ENCODE measurements around the gene NAE1.
A peak's percentile ranks its signal among the peaks of the same experiment; 100 is the strongest.
"Not testable (repeated sequence)": the region's sequence is repeated elsewhere in the genome, so short reads cannot be mapped to it uniquely, and the experiment has no call there.

Gene NAE1

DNA sequence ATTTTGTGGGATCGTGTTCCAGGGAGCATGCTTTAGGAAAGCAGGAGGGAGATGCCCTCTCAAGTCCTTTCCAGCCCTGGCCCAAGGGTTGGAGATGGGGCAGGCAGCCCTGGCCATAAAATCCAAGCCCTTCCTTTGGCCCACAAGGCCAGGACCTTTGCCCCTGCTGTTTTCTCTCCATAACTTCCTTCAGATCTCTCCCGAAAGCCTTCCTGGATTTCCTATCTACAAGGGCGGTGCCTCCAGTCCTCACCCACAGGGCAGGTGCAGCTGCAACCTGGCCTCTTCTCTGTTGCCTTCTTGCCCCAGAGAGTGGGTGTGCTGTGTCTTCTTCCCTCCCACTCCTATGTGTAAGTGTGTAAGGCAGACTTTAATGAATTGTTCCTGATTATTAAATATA is 41.1 kb upstream of the NAE1 start:
- no peaks in the 10 kb centered on the region for H3K36me3 ChIP-seq (ENCODE audit: insufficient read depth, low read length)
- H3K9ac ChIP-seq (ENCODE audit: low read depth, low read length), result no peak overlapping the region
- H3K27me3 ChIP-seq (ENCODE audit: insufficient read depth, low read length, poor library complexity), result no peaks in the 10 kb centered on the region
- H3K4me3 ChIP-seq (ENCODE audit: low read depth in 1 of 2, low read length in 2 of 2), result no peak overlapping the region
- H3K4me1 ChIP-seq (ENCODE audit: insufficient read depth, low read length), result peaks cover 33% of the 10 kb centered on the region
- DNase-seq (no peak), ATAC-seq (ENCODE audit: insufficient read depth, low read depth) (no peak)
- no peaks in the 10 kb centered on the region for H4K20me1 ChIP-seq (ENCODE audit: insufficient read depth, low read length)
- H3K9me3 ChIP-seq (ENCODE audit: insufficient read depth, low read length, severe bottlenecking), result no peaks in the 10 kb centered on the region
- no peak overlapping the region for H2AFZ ChIP-seq (ENCODE audit: low read depth, low read length)
- no peak overlapping the region for H3K27ac ChIP-seq (ENCODE audit: low read length)
- TF ChIP-seq, protein P1, sequence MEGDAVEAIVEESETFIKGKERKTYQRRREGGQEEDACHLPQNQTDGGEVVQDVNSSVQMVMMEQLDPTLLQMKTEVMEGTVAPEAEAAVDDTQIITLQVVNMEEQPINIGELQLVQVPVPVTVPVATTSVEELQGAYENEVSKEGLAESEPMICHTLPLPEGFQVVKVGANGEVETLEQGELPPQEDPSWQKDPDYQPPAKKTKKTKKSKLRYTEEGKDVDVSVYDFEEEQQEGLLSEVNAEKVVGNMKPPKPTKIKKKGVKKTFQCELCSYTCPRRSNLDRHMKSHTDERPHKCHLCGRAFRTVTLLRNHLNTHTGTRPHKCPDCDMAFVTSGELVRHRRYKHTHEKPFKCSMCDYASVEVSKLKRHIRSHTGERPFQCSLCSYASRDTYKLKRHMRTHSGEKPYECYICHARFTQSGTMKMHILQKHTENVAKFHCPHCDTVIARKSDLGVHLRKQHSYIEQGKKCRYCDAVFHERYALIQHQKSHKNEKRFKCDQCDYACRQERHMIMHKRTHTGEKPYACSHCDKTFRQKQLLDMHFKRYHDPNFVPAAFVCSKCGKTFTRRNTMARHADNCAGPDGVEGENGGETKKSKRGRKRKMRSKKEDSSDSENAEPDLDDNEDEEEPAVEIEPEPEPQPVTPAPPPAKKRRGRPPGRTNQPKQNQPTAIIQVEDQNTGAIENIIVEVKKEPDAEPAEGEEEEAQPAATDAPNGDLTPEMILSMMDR (IDR thresholded peaks at IDR 0.05; ENCODE audit: borderline replicate concordance, extremely low read depth, low read length, poor library complexity, severe bottlenecking), result no peak
- TF ChIP-seq EZH2 (IDR thresholded peaks at IDR 0.05; ENCODE audit: borderline replicate concordance, low read depth, low read length, severe bottlenecking), result no peak
- H3K79me2 ChIP-seq (ENCODE audit: insufficient read depth, low read length), result no peaks in the 10 kb centered on the region
- H3K4me2 ChIP-seq (ENCODE audit: insufficient read depth, low read length), result peak overlapping the region; percentile 70; the same call in 1 of the 2 replicates

DNA sequence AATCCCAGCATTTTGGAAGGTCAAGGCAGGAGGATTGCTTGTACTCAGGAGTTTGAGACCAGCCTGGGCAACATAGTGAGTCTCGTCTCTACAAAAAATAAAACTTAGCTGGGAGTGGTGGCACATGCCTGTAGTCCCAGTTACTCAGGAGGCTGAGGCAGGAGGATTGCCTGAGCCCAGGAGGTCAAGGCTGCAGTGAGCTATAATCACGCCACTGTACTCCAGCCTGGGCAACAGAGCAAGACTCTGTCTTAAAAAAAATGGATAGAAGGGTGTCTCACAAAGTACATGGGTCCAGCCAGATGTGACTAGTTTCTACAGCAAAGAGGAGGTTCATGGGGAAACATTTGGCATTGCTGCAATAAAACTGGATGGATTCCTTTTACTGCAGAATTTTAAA is 40.6 kb upstream of the NAE1 start:
- H3K4me3 ChIP-seq (ENCODE audit: low read depth in 1 of 2, low read length in 2 of 2); H3K9ac ChIP-seq (ENCODE audit: low read depth, low read length); H3K4me2 ChIP-seq (ENCODE audit: insufficient read depth, low read length); ATAC-seq (ENCODE audit: insufficient read depth, low read depth); H3K79me2 ChIP-seq (ENCODE audit: insufficient read depth, low read length); H3K27me3 ChIP-seq (ENCODE audit: insufficient read depth, low read length, poor library complexity); H3K27ac ChIP-seq (ENCODE audit: low read length); H2AFZ ChIP-seq (ENCODE audit: low read depth, low read length); DNase-seq; H3K36me3 ChIP-seq (ENCODE audit: insufficient read depth, low read length); H4K20me1 ChIP-seq (ENCODE audit: insufficient read depth, low read length); H3K9me3 ChIP-seq (ENCODE audit: insufficient read depth, low read length, severe bottlenecking): not testable (repeated sequence)
- H3K4me1 ChIP-seq (ENCODE audit: insufficient read depth, low read length), result peaks cover 33% of the 10 kb centered on the region

GRCh38 chr16:66869424-66869823 is 38.6 kb upstream of the NAE1 start:
- no peak overlapping the region for H2AFZ ChIP-seq (ENCODE audit: low read depth, low read length)
- H3K79me2 ChIP-seq (ENCODE audit: insufficient read depth, low read length), result no peaks in the 10 kb centered on the region
- H3K4me3 ChIP-seq (ENCODE audit: low read depth in 1 of 2, low read length in 2 of 2), result no peak overlapping the region
- H3K36me3 ChIP-seq (ENCODE audit: insufficient read depth, low read length), result no peaks in the 10 kb centered on the region
- no peak overlapping the region for H3K4me2 ChIP-seq (ENCODE audit: insufficient read depth, low read length)
- TF ChIP-seq, protein P1 (IDR thresholded peaks at IDR 0.05; ENCODE audit: borderline replicate concordance, extremely low read depth, low read length, poor library complexity, severe bottlenecking), result no peak
- TF ChIP-seq EZH2 (IDR thresholded peaks at IDR 0.05; ENCODE audit: borderline replicate concordance, low read depth, low read length, severe bottlenecking), result no peak
- no peak overlapping the region for H3K9ac ChIP-seq (ENCODE audit: low read depth, low read length)
- ATAC-seq (ENCODE audit: insufficient read depth, low read depth), result no peak
- H4K20me1 ChIP-seq (ENCODE audit: insufficient read depth, low read length), result no peaks in the 10 kb centered on the region
- no peaks in the 10 kb centered on the region for H3K9me3 ChIP-seq (ENCODE audit: insufficient read depth, low read length, severe bottlenecking)
- no peak for DNase-seq
- peaks cover 26% of the 10 kb centered on the region for H3K4me1 ChIP-seq (ENCODE audit: insufficient read depth, low read length)
- H3K27ac ChIP-seq (ENCODE audit: low read length), result no peak overlapping the region
- H3K27me3 ChIP-seq (ENCODE audit: insufficient read depth, low read length, poor library complexity), result no peaks in the 10 kb centered on the region

- TF ChIP-seq EZH2 (IDR thresholded peaks at IDR 0.05; ENCODE audit: borderline replicate concordance, low read depth, low read length, severe bottlenecking), result no peak
- TF ChIP-seq, protein P1 (IDR thresholded peaks at IDR 0.05; ENCODE audit: borderline replicate concordance, extremely low read depth, low read length, poor library complexity, severe bottlenecking), result no peak
- ATAC-seq (ENCODE audit: insufficient read depth, low read depth), result no peak
Measured at GRCh38 chr16:66863707-66864106, 32.9 kb upstream of the NAE1 start.

More at GRCh38 chr16:66863707-66864106, 32.9 kb upstream of the NAE1 start:
- no peak overlapping the region for H2AFZ ChIP-seq (ENCODE audit: low read depth, low read length)
- no peak overlapping the region for H3K9ac ChIP-seq (ENCODE audit: low read depth, low read length)
- no peak for DNase-seq
- no peaks in the 10 kb centered on the region for H3K27me3 ChIP-seq (ENCODE audit: insufficient read depth, low read length, poor library complexity)
- H3K27ac ChIP-seq (ENCODE audit: low read length), result no peak overlapping the region
- H3K4me1 ChIP-seq (ENCODE audit: insufficient read depth, low read length), result no peaks in the 10 kb centered on the region
- no peaks in the 10 kb centered on the region for H3K79me2 ChIP-seq (ENCODE audit: insufficient read depth, low read length)
- H3K4me2 ChIP-seq (ENCODE audit: insufficient read depth, low read length), result no peak overlapping the region
- H3K9me3 ChIP-seq (ENCODE audit: insufficient read depth, low read length, severe bottlenecking), result no peaks in the 10 kb centered on the region
- no peaks in the 10 kb centered on the region for H4K20me1 ChIP-seq (ENCODE audit: insufficient read depth, low read length)
- H3K36me3 ChIP-seq (ENCODE audit: insufficient read depth, low read length), result no peaks in the 10 kb centered on the region
- no peak overlapping the region for H3K4me3 ChIP-seq (ENCODE audit: low read depth in 1 of 2, low read length in 2 of 2)
